GM15510 (cell line): ENCODE results near the gene DYNC1I1.

Experiments used
- POLR2A ChIP-seq: IDR thresholded peaks from 3 replicates; pipeline ENCODE4 v1.6.1; 2011; ENCODE audit warnings: borderline replicate concordance; ENCODE audit not compliant: insufficient read length; ENCODE audit errors: extremely low read depth

Gene DYNC1I1

DNA sequence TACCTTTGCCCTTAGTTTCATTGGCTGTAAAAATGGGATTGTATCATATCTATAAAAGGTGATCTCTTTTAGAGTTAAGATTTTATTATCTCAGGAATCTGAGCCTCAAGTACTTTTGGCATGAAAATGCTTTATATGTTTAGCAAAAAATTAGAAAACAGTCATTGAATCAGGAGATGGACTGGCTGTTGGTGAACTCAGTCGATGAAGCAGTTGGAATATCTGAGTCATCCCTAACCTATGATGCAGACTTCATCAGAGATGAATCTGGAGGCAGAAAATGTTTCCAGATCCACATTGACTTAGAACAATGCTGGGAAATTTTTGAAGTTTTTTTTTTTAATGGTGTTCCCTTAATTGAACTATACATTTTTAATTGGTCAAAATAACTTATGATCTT is 321.1 kb downstream of the DYNC1I1 start:
- no peak for TF ChIP-seq POLR2A

DNA sequence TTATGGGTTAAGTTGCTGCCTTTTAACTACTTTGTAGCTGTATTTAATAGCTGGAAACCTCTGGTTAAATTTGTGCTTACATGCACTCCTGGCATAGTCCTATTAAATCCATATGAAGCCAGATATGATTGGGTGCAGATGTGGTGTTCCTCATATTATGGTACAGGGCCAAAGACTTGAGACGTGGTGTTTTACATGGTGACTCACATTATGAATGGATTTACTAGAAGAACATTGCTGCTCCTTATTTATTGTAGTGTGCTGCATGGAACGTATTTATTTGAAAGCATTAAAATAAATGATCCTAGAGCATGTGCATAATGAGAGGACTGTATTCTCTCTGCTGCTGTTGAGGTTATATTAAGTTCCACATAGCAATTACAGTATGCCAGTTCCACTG is 325.5 kb downstream of the DYNC1I1 start:
- no peak for TF ChIP-seq POLR2A

DNA sequence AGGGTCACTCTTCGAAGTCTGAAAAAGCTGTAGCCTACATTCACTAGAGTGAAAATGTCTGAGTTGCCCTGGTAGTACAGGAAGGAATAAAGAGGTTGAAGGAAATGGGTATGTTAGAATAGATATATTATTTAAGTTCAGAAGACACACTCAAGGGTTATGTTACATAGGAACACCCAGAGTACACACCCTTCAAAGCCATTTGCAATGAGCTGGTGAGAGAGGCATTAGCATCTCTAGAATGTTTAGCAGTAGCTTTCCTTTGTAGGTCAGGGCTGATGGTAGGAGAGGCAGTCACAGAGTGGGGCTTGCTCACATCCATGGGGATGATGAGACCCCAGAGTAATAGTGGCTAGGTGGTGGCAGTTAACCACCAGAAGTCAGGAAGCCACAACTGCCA is 328.4 kb downstream of the DYNC1I1 start:
- no peak for TF ChIP-seq POLR2A

DNA sequence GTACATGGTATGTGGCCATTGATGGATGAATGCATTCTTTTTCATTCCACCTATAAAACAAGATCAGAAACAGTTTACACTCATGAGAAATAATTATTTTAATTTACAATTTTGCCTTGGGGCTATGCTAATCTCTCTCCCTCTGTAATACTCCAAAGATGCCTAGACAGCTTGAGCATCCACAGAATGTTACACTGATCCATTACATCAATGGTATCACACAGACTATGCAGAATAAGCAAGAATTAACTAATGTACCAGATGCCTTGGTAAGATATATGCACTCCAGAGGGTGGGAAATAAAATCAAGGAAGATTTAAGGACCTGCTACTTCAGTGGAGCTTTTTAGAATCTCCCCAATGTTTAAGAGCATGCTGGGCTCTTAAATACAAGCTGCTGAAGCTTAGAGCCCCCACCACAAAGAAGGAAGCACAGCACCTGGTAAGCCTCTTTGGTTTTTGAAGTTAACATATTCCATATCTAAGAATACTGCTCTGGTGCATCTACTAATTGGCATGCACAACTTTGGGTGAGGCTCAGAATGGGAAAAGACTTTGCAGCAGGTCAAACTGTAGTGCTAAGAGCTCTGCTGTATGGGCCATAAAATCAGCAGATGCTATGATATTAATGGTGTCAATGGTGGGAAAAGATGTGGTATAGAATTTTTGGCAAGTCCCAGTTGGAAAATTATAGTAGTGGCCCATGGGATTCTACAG is 329.9 kb downstream of the DYNC1I1 start:
- TF ChIP-seq POLR2A, result no peak

DNA sequence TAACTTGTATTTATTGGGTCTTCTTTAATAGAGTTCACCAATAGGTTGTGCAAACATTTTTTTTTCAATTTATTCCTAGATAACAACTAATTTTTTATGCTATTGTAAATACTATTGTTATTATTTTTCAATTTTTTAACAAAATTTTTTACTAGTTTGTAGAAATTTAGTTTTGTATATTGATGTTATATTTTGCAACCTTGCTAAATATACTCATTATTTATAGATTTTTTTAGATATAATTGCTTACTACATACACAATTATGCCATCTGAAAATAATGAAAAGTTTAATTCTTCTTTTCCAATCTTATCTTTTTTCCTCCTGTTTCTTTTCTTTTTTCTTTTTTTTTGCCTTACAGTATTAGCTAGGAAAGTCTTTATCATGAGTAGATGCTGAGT is 332.6 kb downstream of the DYNC1I1 start:
- TF ChIP-seq POLR2A, result no peak

DNA sequence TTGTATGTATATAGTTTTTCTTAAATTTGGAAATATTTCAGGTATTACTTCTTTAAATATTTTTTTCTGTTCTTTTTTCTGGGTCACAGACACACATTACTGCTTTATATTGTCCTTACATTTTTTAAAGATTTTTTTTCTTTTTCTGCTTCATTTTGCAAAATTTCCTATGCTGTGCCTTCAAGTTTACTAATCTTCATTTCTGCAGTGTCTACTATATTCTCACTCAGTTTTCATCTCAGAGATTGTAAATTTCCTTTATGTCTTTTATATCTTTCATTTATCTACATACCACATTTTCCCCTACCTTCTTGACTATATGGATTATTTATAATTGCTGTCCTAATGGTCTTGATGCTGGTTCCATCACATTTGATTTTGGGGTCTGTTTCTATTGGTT is 339.1 kb downstream of the DYNC1I1 start:
- TF ChIP-seq POLR2A, result no peak

DNA sequence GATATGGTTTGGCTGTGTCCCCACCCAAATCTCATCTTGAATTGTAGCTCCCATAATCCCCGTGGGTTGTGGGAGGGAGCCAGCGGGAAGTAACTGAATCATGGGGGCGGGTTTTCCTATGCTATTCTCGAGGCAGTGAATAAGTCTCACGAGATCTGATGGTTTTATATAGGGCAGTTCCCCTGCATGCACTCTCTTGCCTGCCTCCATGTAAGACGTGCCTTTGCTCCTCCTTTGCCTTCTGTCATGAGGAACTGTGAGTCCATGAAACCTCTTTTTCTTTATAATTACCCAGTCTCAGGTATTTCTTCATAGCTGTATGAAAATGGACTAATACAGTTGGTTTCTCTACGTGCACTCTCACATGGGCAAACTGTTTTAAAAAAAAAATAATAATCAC is 341.8 kb downstream of the DYNC1I1 start:
- TF ChIP-seq POLR2A, result no peak

DNA sequence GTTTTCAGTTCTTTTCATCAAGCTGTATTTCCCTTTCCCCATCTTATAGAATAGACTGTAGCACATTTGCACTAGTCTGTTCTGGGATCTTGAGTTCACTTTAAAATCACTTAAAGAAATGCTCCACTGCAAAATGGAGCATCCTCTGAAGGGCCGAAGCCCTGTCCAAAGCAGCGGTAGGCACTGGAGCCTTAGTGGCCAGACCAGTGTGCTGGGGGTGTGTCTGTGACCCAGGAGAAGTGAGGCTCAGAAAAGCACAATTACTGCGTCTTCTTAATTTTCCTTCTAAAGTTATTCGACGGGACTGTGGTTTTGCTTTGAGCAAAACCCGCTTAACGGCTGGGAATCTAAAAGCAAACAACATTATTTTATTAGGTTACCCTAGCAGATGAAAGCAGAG is 343.8 kb downstream of the DYNC1I1 start:
- no peak for TF ChIP-seq POLR2A

DNA sequence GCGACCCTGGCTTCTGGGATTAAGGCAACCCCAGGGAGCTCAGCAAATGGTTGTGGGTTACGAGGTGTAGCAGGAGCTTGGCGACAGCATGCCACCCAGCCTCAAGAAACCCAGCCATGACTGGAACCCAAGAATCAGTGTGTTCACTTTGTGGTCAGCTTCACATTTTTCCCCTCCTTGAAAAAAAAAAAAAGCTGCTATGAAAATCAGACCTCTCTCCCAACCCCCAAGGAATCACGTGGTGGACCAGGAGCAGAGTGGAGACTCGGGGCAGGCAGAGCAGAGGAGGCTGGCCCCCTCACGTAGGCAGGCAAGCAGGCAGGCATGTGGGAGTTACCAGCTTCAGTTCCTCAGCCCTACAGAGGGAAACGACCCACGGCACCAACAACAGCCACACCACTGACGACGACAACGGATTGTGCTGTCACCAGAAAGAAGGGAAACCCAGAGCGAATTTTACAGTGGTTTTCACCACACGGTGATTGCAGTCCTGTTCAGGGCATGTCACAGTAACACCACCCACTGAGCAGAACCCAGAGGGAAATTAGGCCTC is 346.2 kb downstream of the DYNC1I1 start:
- no peak for TF ChIP-seq POLR2A

DNA sequence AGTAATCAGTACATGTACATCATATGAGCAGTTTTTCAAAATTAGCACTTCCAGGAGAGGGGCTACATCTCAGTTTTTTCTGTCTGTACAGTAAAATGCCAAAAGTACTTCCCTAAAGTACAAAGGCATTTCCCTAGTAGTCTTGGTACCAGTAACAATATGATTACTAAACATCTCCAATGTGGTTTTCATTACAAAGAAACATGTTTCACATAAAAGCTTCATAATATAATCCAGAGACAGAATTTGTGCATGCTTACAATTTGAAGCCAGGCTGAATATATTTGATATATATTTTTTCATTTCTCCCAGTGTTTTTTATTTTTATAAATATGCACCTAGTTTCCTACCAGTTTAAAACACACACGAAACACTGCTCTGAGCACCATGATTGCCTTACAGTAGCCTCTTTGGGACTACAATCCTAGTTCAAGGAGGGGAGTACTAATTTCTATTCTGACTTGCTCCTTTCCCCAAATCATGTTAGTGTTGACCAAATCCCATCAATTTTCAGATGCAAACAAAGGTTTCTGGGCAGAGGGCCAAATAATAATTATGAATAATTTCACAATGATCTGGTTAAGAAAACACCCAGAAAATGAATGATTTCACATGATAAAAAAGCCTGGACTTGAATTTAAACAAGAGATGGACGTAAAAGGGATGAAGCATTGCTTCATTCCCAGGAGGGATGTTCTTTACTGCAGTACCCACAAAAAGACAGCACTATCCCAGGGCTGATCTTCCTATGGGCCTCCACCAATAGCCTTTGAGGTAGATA is 348.3 kb downstream of the DYNC1I1 start:
- TF ChIP-seq POLR2A, result no peak

DNA sequence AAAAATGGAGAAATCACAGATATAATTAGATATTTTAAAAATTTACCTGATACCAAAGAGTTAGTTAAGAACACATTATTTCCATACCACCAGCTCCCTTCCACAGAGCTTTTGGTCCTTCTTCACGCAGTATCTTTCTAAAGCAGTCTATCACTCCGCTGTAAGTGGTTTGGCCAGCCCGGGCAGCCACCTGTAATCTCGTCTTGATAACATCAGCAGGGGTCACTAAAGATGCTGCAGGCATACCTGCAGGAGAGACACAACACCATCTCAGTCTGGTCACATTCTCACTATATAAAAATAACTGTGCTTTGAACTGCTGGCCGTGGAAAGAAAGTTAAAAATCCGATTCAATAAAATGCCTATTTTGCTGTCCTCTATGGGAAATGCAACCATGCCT is 349.4 kb downstream of the DYNC1I1 start:
- TF ChIP-seq POLR2A, result no peak

DNA sequence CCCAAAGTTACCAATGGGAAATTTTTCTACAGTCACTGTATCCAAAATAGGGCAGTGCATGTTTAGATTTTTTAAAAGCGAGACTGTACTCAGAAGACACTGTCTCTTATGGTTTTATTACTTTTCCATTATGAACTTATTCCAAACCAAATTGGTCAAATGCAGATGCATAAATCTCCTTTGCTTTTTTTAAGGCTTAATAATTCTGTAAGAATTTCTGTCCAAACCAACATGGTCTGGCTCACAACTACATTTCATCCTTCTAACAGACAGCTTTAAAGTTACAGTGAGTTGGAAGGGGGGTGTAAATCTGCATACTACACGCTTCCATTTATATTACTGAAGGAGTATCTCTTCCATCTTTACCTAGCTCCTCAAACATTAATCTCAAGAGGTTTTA is 350.4 kb downstream of the DYNC1I1 start:
- no peak for TF ChIP-seq POLR2A

DNA sequence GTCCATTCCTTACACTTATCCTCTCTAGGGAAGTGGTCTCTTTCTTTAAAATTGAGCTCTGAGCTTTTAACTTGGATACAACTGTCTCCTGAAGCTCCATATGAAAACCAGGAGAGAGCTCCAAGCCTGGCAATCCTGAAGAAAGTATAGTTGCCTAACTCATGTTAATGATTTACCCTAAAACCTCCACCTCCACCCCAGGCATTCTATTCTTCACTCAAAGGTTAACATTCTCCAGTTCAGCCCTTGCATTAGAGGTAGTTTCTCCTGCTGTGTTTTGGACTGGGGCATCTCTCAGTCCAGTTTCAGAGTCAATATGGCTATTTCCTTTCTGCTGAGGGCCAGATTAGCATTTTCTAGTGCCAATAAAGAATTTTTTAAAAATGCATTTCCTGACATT is 354.0 kb downstream of the DYNC1I1 start:
- TF ChIP-seq POLR2A, result no peak

DNA sequence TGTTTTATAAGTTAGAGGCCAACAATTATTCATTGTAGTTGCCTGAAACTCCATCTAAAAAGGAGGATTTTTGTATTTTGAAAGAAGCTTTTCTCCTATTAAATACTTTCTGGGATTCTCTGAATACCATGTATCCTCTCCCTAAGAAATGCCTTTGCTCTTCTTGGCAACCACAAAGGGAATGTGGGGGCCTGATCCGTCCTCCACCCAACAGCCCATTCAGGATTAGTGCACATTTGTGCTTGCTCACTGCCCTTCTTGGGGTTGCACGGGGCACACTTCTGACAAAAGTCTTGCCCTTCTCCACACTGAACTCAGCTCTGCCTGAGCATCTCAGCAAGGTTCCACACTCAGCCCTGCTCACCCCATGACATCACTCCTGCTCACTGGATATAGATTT is 355.4 kb downstream of the DYNC1I1 start:
- TF ChIP-seq POLR2A, result no peak

DNA sequence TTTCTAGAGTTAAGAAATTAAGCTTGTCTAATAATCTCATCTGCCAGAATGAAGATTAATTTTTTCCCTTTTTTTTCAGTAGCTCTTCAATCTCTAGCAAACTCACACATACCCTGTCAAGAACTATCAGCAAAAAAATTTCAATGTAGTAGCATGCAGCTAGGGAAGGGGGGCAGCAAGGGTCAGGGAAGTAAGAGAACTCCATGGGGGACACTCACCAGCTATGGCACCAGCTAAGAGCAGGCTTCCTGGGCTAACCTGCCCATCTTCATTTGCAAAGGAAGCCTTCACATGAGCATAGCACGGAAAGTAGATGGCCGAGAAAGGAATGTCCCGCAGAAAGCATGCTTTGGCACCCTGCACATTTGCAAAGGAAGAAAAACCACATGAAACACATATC is 359.2 kb downstream of the DYNC1I1 start:
- no peak for TF ChIP-seq POLR2A

DNA sequence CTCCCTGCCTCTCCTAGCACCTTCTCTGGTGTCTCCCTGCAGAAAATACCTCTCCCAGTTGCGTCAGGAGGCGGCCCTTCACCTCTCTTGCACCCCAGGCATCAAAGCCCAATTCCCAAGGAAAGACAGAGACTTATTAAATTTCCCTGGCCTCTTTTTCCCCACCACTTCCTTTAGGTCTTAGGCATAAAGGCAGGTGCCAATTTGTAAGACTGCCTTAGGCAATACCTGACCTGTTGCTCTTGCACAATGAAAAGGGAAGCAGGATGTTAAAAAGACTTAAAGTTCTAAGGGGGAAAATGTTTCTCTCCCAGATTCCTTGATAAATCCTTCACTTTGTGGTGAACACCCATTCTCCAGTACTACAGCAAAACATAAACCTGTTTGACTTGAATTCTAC is 362.9 kb downstream of the DYNC1I1 start:
- TF ChIP-seq POLR2A, result no peak
